GM18873 (cell line): ENCODE results near the gene CADPS2.
"Not testable (repeated sequence)": the region's sequence is repeated elsewhere in the genome, so short reads cannot be mapped to it uniquely, and the experiment has no call there.

Experiments used
- ATAC-seq: cut with Tn5 transposase; IDR thresholded peaks from one replicate; pipeline ENCODE4 v1.9.1; 2021; ENCODE audit warnings: mild to moderate bottlenecking, moderate library complexity, moderate number of reproducible peaks; ENCODE audit not compliant: unreplicated experiment, low FRiP score

CADPS2 gene

GRCh38 chr7:122719010-122719578 is 167.2 kb downstream of the CADPS2 start:
- ATAC-seq, result no peak

GRCh38 chr7:122717356-122718089 is 168.7 kb downstream of the CADPS2 start:
- no peak for ATAC-seq

- no peak for ATAC-seq
Measured at GRCh38 chr7:122715183-122715582, 171.1 kb downstream of the CADPS2 start.

GRCh38 chr7:122710916-122711315 is 175.3 kb downstream of the CADPS2 start:
- ATAC-seq, result no peak

GRCh38 chr7:122709930-122710646 is 176.2 kb downstream of the CADPS2 start:
- ATAC-seq, result no peak

GRCh38 chr7:122706836-122707235 is 179.4 kb downstream of the CADPS2 start:
- ATAC-seq, result no peak

GRCh38 chr7:122702872-122703510 is 183.3 kb downstream of the CADPS2 start, which contains the start of gene RNF148:
TSS of gene RNF148 (minus strand) at chr7:122702922. CDS start at chr7:122702750, 172 bp downstream.
- ATAC-seq, result no peak

GRCh38 chr7:122699017-122699416 is 187.2 kb downstream of the CADPS2 start, which contains the start of gene RNF133:
TSS of gene RNF133 (minus strand) at chr7:122699117. CDS start at chr7:122698918, 199 bp downstream.
- no peak for ATAC-seq

GRCh38 chr7:122695816-122696215 is 190.4 kb downstream of the CADPS2 start:
- ATAC-seq, result no peak

GRCh38 chr7:122694697-122695096 is 191.6 kb downstream of the CADPS2 start:
- no peak for ATAC-seq

GRCh38 chr7:122692769-122693309 is 193.4 kb downstream of the CADPS2 start:
- no peak for ATAC-seq

- no peak for ATAC-seq
Measured at GRCh38 chr7:122691569-122692235, 194.6 kb downstream of the CADPS2 start.

GRCh38 chr7:122689346-122690109 is 196.7 kb downstream of the CADPS2 start:
- ATAC-seq, result no peak

- no peak for ATAC-seq
Measured at GRCh38 chr7:122688400-122688998, 197.8 kb downstream of the CADPS2 start.

GRCh38 chr7:122686360-122686878 is 199.8 kb downstream of the CADPS2 start:
- no peak for ATAC-seq

GRCh38 chr7:122684504-122684903 is 201.8 kb downstream of the CADPS2 start:
- no peak for ATAC-seq

- no peak for ATAC-seq
Measured at GRCh38 chr7:122682815-122683550, 203.3 kb downstream of the CADPS2 start.

- not testable (repeated sequence) for ATAC-seq
Measured at GRCh38 chr7:122681186-122681585, 205.1 kb downstream of the CADPS2 start.
